Measurements from ENCODE around the gene OR4E1. TPM values are rescaled to one million over a fixed set of nuclear protein-coding genes. Genes with fewer than 3 reads are reported as not detected.
"Not testable (repeated sequence)": the region's sequence is repeated elsewhere in the genome, so short reads cannot be mapped to it uniquely, and the experiment has no call there.

OR4E1 gene
- total RNA-seq, 1 donor from 2014 or later: not detected

DNA sequence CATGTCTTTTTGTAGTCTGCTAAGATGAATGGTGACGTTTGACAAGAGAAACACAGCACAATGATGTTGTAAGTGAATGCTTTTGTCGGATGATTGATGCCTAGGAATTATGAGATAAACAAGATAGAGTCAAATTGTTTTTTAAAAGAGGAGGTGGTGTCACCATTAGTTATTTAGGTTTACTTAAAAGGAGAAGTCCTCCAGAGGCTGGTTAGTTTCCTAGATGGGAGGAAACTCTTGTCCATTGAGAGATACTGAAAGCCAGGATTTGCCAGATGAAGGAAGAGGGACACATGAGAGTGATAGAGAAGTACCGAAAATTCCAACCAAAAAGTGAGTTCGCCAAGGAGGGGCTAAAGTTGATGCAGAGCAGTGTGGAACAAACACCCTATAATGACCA is 38.8 kb downstream of the OR4E1 start, which contains the start of gene OR10G2:
Gene OR10G2, minus strand, starts transcription at position 101 of the 400 bp plus-strand sequence. Its CDS starts 98 bp downstream, at position 3.
- no peaks in the 10 kb centered on the region for H3K9me3 Mint-ChIP-seq (ENCODE audit: low read depth)
- peak within 1 kb of the TSS; percentile 2 for H3K27ac Mint-ChIP-seq
- H3K36me3 Mint-ChIP-seq (ENCODE audit: insufficient read depth): no peaks in the 10 kb centered on the region
- TF ChIP-seq, protein P1, sequence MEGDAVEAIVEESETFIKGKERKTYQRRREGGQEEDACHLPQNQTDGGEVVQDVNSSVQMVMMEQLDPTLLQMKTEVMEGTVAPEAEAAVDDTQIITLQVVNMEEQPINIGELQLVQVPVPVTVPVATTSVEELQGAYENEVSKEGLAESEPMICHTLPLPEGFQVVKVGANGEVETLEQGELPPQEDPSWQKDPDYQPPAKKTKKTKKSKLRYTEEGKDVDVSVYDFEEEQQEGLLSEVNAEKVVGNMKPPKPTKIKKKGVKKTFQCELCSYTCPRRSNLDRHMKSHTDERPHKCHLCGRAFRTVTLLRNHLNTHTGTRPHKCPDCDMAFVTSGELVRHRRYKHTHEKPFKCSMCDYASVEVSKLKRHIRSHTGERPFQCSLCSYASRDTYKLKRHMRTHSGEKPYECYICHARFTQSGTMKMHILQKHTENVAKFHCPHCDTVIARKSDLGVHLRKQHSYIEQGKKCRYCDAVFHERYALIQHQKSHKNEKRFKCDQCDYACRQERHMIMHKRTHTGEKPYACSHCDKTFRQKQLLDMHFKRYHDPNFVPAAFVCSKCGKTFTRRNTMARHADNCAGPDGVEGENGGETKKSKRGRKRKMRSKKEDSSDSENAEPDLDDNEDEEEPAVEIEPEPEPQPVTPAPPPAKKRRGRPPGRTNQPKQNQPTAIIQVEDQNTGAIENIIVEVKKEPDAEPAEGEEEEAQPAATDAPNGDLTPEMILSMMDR (IDR thresholded peaks at IDR 0.05; ENCODE audit: unreplicated experiment): no peak
- no peaks in the 10 kb centered on the region for H3K27me3 Mint-ChIP-seq
- no peak within 1 kb of the TSS for H3K4me3 Mint-ChIP-seq (ENCODE audit: low read depth)
- peaks cover 4% of the 10 kb centered on the region for H3K4me1 Mint-ChIP-seq (ENCODE audit: low read depth)
- no peak for DNase-seq (ENCODE audit: low spot score, unreplicated experiment)

DNA sequence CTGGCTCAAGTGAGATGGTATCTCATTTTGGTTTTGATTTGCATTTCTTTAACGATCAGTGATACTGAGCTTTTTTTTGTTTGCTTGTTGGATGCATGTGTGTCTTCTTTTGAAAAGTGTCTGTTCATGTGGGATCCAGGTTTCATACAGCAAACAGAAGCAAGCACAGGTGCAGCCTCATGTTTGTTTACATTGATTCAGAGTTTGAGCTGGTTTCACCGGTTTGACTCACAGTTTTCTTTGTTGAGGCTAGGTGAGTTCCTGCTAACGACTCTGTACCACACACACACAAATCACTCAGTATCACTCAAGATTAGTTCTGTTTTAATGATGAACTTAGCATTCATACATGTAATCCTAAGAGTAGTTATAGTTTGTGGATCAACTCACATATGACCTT is 42.5 kb downstream of the OR4E1 start:
- Mint-ChIP-seq H3K4me3 (ENCODE audit: low read depth) (no peak overlapping the region), H3K27ac (peak overlapping the region; percentile 81), H3K27me3 (no peaks in the 10 kb centered on the region), H3K36me3 (ENCODE audit: insufficient read depth) (no peaks in the 10 kb centered on the region), H3K4me1 (ENCODE audit: low read depth) (peaks cover 4% of the 10 kb centered on the region), H3K9me3 (ENCODE audit: low read depth) (no peaks in the 10 kb centered on the region)
- no peak for DNase-seq (ENCODE audit: low spot score, unreplicated experiment)
- TF ChIP-seq, protein P1 (IDR thresholded peaks at IDR 0.05; ENCODE audit: unreplicated experiment): no peak

DNA sequence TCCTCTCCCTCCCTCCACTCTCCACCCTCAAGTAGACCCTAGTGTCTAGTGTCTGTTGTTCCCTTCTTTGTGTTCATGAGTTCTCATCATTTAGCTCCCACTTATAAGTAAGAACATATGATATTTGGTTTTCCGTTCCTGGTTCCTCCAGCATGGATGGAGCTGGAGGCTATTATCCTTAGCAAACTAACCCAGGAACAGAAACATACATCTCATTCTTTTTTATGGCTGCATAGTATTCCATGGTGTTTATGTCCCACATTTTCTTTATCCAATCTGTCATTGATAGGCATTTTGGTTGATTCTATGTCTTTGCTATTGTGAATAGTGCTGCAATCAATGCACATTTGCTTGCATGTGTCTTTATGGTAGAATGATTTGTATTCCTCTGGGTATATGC is 43.1 kb downstream of the OR4E1 start:
- H3K4me1 Mint-ChIP-seq (ENCODE audit: low read depth); H3K9me3 Mint-ChIP-seq (ENCODE audit: low read depth); H3K27me3 Mint-ChIP-seq; H3K4me3 Mint-ChIP-seq (ENCODE audit: low read depth); DNase-seq (ENCODE audit: low spot score, unreplicated experiment); H3K36me3 Mint-ChIP-seq (ENCODE audit: insufficient read depth): not testable (repeated sequence)
- H3K27ac Mint-ChIP-seq: peak overlapping the region; percentile 81

DNA sequence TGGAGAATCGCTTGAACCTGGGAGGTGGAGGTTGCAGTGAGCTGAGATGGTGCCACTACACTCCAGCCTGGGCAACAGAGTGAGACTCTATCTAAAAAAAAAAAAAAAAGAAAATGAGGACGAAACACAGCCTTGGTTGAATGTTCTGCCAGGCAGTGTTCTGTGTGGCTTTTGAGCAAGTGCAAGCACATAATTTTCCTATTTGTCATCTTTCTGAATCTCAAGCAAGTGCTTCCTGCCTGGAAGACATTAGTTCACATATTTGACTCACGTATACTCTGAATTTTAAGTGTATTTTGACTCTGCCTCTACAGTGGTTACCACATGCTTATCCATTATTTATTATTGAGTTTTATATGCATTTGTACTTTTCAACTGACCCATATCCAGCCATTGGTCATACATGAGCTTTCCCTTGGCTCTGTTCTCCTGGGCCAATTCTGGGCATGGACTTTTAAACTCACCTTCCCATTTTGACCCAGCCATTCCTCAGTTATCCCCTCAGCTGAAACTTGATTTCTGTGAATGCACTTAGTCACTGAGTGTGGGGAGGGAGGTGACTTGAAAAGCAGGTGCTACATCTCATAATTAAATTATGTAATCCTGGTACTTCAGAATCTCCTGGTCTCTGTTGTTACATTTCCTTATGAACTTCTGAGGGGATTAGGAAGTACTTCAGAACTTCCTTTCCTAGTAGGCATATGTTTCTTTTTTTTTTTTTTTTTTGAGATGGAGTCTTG is 47.0 kb downstream of the OR4E1 start:
- Mint-ChIP-seq H3K9me3 (ENCODE audit: low read depth) (no peaks in the 10 kb centered on the region), H3K27ac (no peak overlapping the region), H3K4me3 (ENCODE audit: low read depth) (no peak overlapping the region), H3K36me3 (ENCODE audit: insufficient read depth) (no peaks in the 10 kb centered on the region), H3K4me1 (ENCODE audit: low read depth) (peaks cover 4% of the 10 kb centered on the region), H3K27me3 (no peaks in the 10 kb centered on the region)
- no peak for DNase-seq (ENCODE audit: low spot score, unreplicated experiment)
- TF ChIP-seq, protein P1 (IDR thresholded peaks at IDR 0.05; ENCODE audit: unreplicated experiment): no peak

Other genes with a start within 250 kb of the OR4E1 start
- 147 and 149 TPM in 2 replicates for gene CHD8, start 217.7 kb downstream of the OR4E1 start, total RNA-seq
- gene RAB2B, start 196.9 kb downstream of the OR4E1 start, total RNA-seq: 41.0 and 45.2 TPM in 2 replicates
- 65.1 and 71.8 TPM in 2 replicates for gene TOX4, start 196.6 kb downstream of the OR4E1 start, total RNA-seq
- 82.6 and 82.7 TPM in 2 replicates for gene METTL3, start 162.5 kb downstream of the OR4E1 start, total RNA-seq
- 83.5 and 89.2 TPM in 2 replicates for gene SALL2, start 147.5 kb downstream of the OR4E1 start, total RNA-seq
- not detected in 2 replicates for gene OR10G3, start 93.7 kb downstream of the OR4E1 start, total RNA-seq
- gene OR10G2, start 38.9 kb downstream of the OR4E1 start, total RNA-seq: not detected in 2 replicates
- gene OR4E2, start 20.0 kb downstream of the OR4E1 start, total RNA-seq: not detected in 2 replicates

Data from progenitor cell of endocrine pancreas (in vitro differentiated cells).